Astrocyte of the cerebellum (primary cell): ENCODE measurements around the gene RHBDL3.

Experiments used
- DNase-seq: peaks from one replicate; pipeline ENCODE4 v3.0.0-alpha.2; 2011; ENCODE audit warnings: low read depth
- H3K4me3 ChIP-seq: 2 replicates; pipeline ENCODE4 v1.5.1; 2011; ENCODE audit warnings: mild to moderate bottlenecking, low read depth, low read length, moderate library complexity
- in situ Hi-C: cut with HindIII; loops from 2 replicates; pipeline ENCODE4 v1.10.0; 2017; ENCODE audit warnings: low sequenced_read_pairs
- TF ChIP-seq, protein P1 (sequence below): IDR thresholded peaks from 2 replicates; pipeline ENCODE4 v1.5.1; 2012; ENCODE audit warnings: low read length, low read depth, moderate library complexity, mild to moderate bottlenecking; ENCODE audit errors: missing control alignments

RHBDL3 gene, protein sequence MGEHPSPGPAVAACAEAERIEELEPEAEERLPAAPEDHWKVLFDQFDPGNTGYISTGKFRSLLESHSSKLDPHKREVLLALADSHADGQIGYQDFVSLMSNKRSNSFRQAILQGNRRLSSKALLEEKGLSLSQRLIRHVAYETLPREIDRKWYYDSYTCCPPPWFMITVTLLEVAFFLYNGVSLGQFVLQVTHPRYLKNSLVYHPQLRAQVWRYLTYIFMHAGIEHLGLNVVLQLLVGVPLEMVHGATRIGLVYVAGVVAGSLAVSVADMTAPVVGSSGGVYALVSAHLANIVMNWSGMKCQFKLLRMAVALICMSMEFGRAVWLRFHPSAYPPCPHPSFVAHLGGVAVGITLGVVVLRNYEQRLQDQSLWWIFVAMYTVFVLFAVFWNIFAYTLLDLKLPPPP

DNA sequence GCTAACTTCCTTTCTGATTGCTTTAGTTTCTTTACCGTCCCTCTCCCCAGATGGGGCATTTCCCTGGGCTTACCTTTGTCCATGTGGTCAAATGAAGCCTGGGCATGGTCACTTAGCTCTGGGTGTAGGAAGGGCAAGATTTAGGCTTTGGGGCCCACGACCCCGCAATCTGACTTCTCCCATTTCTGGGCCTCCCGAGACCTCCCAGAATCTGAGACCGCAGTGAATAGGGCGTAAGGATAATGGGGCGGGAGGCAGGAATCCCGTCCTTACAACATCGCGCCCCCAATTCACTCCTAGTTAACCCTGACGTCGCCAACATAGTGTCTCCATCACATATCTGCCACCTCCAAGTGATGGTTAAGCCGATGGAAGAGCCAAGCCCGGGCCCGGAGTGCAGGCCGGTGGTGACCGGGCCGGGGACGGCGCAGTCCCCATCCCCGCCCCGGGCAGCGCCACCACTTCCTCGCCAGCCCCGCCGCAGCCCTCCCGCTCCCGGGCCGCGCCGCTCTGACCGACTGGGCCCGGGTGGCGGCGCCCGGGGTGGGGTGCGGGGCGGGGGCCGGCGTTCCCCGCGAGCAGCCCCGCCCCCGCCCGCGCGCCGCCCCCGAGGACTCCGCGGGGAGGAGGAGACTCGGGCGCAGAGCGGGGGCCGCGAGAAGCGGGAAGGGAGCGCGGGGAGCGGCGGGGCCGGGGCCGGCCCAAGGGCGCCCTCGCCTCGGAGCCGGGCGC, at the start of gene RHBDL3:
RHBDL3 (plus strand) TSS at position 641 of the 732 bp plus-strand sequence. CDS start 358 bp downstream, outside the sequence.
- no peak for DNase-seq
- TF ChIP-seq, protein P1, sequence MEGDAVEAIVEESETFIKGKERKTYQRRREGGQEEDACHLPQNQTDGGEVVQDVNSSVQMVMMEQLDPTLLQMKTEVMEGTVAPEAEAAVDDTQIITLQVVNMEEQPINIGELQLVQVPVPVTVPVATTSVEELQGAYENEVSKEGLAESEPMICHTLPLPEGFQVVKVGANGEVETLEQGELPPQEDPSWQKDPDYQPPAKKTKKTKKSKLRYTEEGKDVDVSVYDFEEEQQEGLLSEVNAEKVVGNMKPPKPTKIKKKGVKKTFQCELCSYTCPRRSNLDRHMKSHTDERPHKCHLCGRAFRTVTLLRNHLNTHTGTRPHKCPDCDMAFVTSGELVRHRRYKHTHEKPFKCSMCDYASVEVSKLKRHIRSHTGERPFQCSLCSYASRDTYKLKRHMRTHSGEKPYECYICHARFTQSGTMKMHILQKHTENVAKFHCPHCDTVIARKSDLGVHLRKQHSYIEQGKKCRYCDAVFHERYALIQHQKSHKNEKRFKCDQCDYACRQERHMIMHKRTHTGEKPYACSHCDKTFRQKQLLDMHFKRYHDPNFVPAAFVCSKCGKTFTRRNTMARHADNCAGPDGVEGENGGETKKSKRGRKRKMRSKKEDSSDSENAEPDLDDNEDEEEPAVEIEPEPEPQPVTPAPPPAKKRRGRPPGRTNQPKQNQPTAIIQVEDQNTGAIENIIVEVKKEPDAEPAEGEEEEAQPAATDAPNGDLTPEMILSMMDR = no peak
- peak within 1 kb of the TSS; percentile 46 for H3K4me3 ChIP-seq
- in situ Hi-C loops = no loop called here

DNA sequence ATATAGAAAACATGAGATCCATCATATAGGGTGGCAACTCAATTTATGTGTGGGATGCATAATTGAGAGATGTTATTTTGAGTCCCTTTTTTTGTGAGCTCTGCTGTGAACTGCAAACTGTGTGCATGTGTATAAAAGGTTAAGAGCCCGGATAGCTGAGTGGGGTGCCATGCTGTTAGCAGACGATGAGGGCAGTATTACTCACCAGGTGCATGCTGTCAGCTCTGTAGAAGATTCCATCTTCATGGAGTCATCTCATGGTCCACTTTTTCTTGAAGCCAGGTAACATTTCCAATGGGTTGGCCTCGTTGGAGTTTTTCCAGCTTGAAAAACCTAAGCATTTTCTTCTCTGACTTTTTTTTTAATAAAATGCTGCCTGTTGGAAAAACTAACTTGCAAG, 43.0 kb upstream of the RHBDL3 start:
- H3K4me3 ChIP-seq = no peak overlapping the region
- TF ChIP-seq, protein P1 = no peak
- in situ Hi-C loops = loop anchor here (5.0 kb wide), 1 partner anchor 100 kb away; no protein-coding TSS in a partner anchor
- no peak for DNase-seq

DNA sequence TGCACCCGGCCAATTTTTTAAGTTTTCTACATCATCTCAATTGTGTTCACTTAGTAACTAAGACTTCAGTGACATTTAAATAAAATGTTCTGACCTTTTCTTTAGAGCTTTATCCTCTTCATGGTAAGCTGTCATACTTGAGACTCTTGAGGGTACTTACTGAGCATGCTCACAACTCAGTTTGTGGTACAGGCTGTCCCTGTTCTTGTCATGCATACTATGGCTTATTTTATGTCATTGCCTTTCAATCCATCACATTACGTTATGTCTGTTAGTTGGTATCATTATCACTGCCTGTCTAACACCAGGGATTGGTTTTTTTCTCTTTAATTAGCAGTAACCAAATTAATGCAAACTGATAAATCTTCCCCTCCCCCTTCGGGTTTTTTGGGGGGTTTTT, 41.9 kb upstream of the RHBDL3 start:
- TF ChIP-seq, protein P1 = no peak
- in situ Hi-C loops = loop anchor here (5.0 kb wide), 1 partner anchor 99 kb away; no protein-coding TSS in a partner anchor
- H3K4me3 ChIP-seq = no peak overlapping the region
- no peak for DNase-seq

DNA sequence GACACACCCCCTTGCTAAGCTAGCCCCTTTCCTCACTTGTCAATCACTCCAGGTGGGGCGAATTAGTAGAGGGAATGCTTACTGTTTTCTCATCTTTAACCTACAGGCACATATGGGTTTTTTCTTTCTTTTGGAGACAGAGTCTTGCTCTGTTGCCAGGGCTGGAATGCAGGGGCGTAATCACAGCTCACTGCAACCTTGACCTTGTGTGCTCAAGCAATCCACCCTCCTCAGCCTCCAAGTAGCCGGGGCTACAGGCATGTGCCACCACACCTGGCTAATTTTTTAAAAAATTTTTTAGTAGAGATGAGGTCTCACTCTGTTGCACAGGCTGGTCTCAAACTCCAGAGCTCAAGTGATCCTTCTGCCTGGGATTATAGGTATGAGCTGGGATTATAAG, 38.7 kb upstream of the RHBDL3 start:
- H3K4me3 ChIP-seq = no peak overlapping the region
- no peak for DNase-seq
- in situ Hi-C loops = no loop called here
- TF ChIP-seq, protein P1 = no peak

DNA sequence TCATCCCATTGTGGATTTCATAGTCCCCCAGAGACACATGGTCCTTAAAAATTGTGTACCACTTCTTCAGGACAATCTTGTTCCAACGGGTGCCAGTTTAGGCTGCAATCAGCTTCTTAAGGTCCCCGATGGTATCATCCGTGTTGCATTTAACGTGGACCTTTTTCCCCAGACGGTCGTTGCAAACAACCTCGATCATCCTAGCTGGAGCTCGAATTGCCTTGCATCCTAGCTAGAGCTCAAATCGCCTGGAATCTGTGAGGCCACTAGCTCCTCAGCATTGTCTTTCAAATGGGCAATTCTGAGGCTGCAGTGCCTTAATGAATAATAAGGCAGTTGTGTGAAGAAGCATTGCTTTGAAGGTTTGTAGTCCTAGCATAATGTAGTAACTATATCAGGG, 37.7 kb upstream of the RHBDL3 start:
- H3K4me3 ChIP-seq = no peak overlapping the region
- in situ Hi-C loops = no loop called here
- DNase-seq = no peak
- TF ChIP-seq, protein P1 = no peak

DNA sequence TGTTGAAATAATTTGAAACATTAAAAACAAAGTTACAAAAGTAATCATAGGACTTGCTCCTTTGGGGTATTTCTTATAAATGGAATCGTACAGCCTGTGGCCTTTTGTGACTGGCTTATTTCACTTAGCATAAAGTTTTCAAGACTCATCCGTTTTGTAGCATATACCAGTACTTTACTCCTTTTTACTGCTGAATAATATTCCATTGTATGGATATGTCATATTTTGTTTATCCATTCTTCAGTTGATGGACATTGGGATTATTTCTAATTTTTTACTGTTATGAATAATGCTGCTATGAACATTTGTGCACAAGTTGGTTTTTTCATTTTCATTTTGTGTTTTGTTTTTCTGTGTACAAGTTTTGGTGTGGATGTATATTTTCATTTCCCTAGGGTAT, 30.0 kb upstream of the RHBDL3 start:
- H3K4me3 ChIP-seq = no peak overlapping the region
- no peak for DNase-seq
- in situ Hi-C loops = no loop called here
- TF ChIP-seq, protein P1 = no peak
